Adipocyte (in vitro differentiated cells): Measurements from ENCODE around the gene GPR42.
"Not testable (repeated sequence)": the region's sequence is repeated elsewhere in the genome, so short reads cannot be mapped to it uniquely, and the experiment has no call there.

Source experiments
- DNase-seq: peaks from one replicate; pipeline ENCODE4 v3.0.0-alpha.2; 2015; ENCODE audit warnings: low read depth
- H3K27me3 ChIP-seq: replicated peaks from 2 replicates; pipeline ENCODE4 v1.7.0; 2013; ENCODE audit warnings: mild to moderate bottlenecking, low read length, moderate library complexity; ENCODE audit not compliant: control insufficient read depth, insufficient read depth
- H3K36me3 ChIP-seq: 2 replicates; pipeline ENCODE4 v1.7.0; 2013; ENCODE audit warnings: low read length, mild to moderate bottlenecking, moderate library complexity; ENCODE audit not compliant: control insufficient read depth, insufficient read depth, severe bottlenecking
- H3K4me1 ChIP-seq: 2 replicates; pipeline ENCODE4 v1.7.0; 2013; ENCODE audit warnings: mild to moderate bottlenecking, low read length, moderate library complexity; ENCODE audit not compliant: control insufficient read depth, insufficient read depth
- H3K4me3 ChIP-seq: 2 replicates; pipeline ENCODE4 v1.7.0; 2013; ENCODE audit warnings: mild to moderate bottlenecking, low read length, moderate library complexity
- H3K9ac ChIP-seq: 2 replicates; pipeline ENCODE4 v1.7.0; 2013; ENCODE audit warnings: mild to moderate bottlenecking, low read length, moderate library complexity
- H3K9me3 ChIP-seq: 2 replicates; pipeline ENCODE4 v1.7.0; 2013; ENCODE audit warnings: mild to moderate bottlenecking, low read length, moderate library complexity; ENCODE audit not compliant: control insufficient read depth

GPR42 gene

GRCh38 chr19:35401416-35401815 lies 30.5 kb downstream of the GPR42 start:
- DNase-seq, H3K9me3 ChIP-seq, H3K9ac ChIP-seq, H3K36me3 ChIP-seq, H3K4me3 ChIP-seq, H3K27me3 ChIP-seq: not testable (repeated sequence)
- H3K4me1 ChIP-seq, result peaks cover 14% of the 10 kb centered on the region

GRCh38 chr19:35403116-35403760 lies 32.4 kb downstream of the GPR42 start:
- no peak overlapping the region for H3K9ac ChIP-seq
- no peak overlapping the region for H3K4me3 ChIP-seq
- DNase-seq, result no peak
- H3K4me1 ChIP-seq, result peaks cover 14% of the 10 kb centered on the region
- H3K27me3 ChIP-seq, result peaks cover 4% of the 10 kb centered on the region
- H3K36me3 ChIP-seq, result no peaks in the 10 kb centered on the region
- no peaks in the 10 kb centered on the region for H3K9me3 ChIP-seq

GRCh38 chr19:35404879-35405622 lies 34.2 kb downstream of the GPR42 start:
- H3K9me3 ChIP-seq, result no peaks in the 10 kb centered on the region
- peaks cover 14% of the 10 kb centered on the region for H3K4me1 ChIP-seq
- no peaks in the 10 kb centered on the region for H3K36me3 ChIP-seq
- DNase-seq, result peak; percentile 32
- H3K9ac ChIP-seq, result no peak overlapping the region
- no peak overlapping the region for H3K4me3 ChIP-seq
- H3K27me3 ChIP-seq, result peaks cover 4% of the 10 kb centered on the region

GRCh38 chr19:35407619-35408018 lies 36.8 kb downstream of the GPR42 start:
- DNase-seq, result no peak
- Histone ChIP-seq H3K27me3 (peaks cover 8% of the 10 kb centered on the region), H3K4me3 (no peak overlapping the region), H3K36me3 (no peaks in the 10 kb centered on the region), H3K9me3 (no peaks in the 10 kb centered on the region), H3K4me1 (peaks cover 14% of the 10 kb centered on the region), H3K9ac (no peak overlapping the region)

GRCh38 chr19:35408284-35409171 lies 37.7 kb downstream of the GPR42 start:
- Histone ChIP-seq H3K4me3 (no peak overlapping the region), H3K9me3 (no peaks in the 10 kb centered on the region), H3K9ac (no peak overlapping the region), H3K27me3 (peaks cover 10% of the 10 kb centered on the region), H3K4me1 (peaks cover 9% of the 10 kb centered on the region), H3K36me3 (no peaks in the 10 kb centered on the region)
- no peak for DNase-seq

GRCh38 chr19:35409191-35409590 lies 38.3 kb downstream of the GPR42 start:
- Histone ChIP-seq H3K9me3 (no peaks in the 10 kb centered on the region), H3K4me3 (no peak overlapping the region), H3K9ac (no peak overlapping the region), H3K27me3 (peaks cover 13% of the 10 kb centered on the region), H3K4me1 (peaks cover 8% of the 10 kb centered on the region), H3K36me3 (no peaks in the 10 kb centered on the region)
- no peak for DNase-seq

GRCh38 chr19:35410487-35410886 lies 39.6 kb downstream of the GPR42 start:
- Histone ChIP-seq H3K4me3 (no peak overlapping the region), H3K27me3 (peaks cover 22% of the 10 kb centered on the region), H3K36me3 (no peaks in the 10 kb centered on the region), H3K9me3 (no peaks in the 10 kb centered on the region), H3K9ac (no peak overlapping the region), H3K4me1 (peaks cover 3% of the 10 kb centered on the region)
- no peak for DNase-seq

- no peaks in the 10 kb centered on the region for H3K36me3 ChIP-seq
- H3K9me3 ChIP-seq, result no peaks in the 10 kb centered on the region
- peaks cover 7% of the 10 kb centered on the region for H3K4me1 ChIP-seq
- peaks cover 55% of the 10 kb centered on the region for H3K27me3 ChIP-seq
- DNase-seq, result no peak
- H3K4me3 ChIP-seq, result no peak overlapping the region
- no peak overlapping the region for H3K9ac ChIP-seq
Measured at GRCh38 chr19:35414442-35414841, 43.6 kb downstream of the GPR42 start.

- DNase-seq, result no peak
- no peak overlapping the region for H3K9ac ChIP-seq
Measured at GRCh38 chr19:35416331-35416730, 45.5 kb downstream of the GPR42 start.

GRCh38 chr19:35417278-35417677 lies 46.4 kb downstream of the GPR42 start:
- H3K27me3 ChIP-seq, result peaks cover 64% of the 10 kb centered on the region
- peaks cover 7% of the 10 kb centered on the region for H3K4me1 ChIP-seq
- H3K36me3 ChIP-seq, result no peaks in the 10 kb centered on the region
- DNase-seq, result no peak
- no peak overlapping the region for H3K9ac ChIP-seq
- H3K4me3 ChIP-seq, result no peak overlapping the region
- H3K9me3 ChIP-seq, result no peaks in the 10 kb centered on the region

More at GRCh38 chr19:35416331-35416730, 45.5 kb downstream of the GPR42 start:
- peaks cover 57% of the 10 kb centered on the region for H3K27me3 ChIP-seq
- no peaks in the 10 kb centered on the region for H3K36me3 ChIP-seq
- no peaks in the 10 kb centered on the region for H3K9me3 ChIP-seq
- no peak overlapping the region for H3K4me3 ChIP-seq
- H3K4me1 ChIP-seq, result peaks cover 7% of the 10 kb centered on the region
